ENCODE results near the gene SORCS2.

SORCS2 gene

GRCh38 chr4:7786517-7786916 lies 594.2 kb downstream of the SORCS2 start:
- no peak overlapping the region for H3K9ac ChIP-seq (ENCODE audit: insufficient read length)
- H3K4me3 ChIP-seq, result no peak overlapping the region
- H3K36me3 ChIP-seq (ENCODE audit: insufficient read depth, low read length), result no peaks in the 10 kb centered on the region
- no peaks in the 10 kb centered on the region for H3K9me3 ChIP-seq (ENCODE audit: low read depth, low read length)
- no peak overlapping the region for H3K27ac ChIP-seq
- no peak for TF ChIP-seq EZH2 (IDR thresholded peaks at IDR 0.05)
- no peak for TF ChIP-seq POLR2AphosphoS5 (IDR thresholded peaks at IDR 0.05; ENCODE audit: borderline replicate concordance, low read depth, low read length)
- TF ChIP-seq FOXP2 (optimal IDR thresholded peaks at IDR 0.05; ENCODE audit: control extremely low read depth, extremely low read length, insufficient read depth), result no peak
- DNase-seq (ENCODE audit: low read depth, low spot score), result no peak

GRCh38 chr4:7787067-7787466 lies 594.7 kb downstream of the SORCS2 start:
- no peak for TF ChIP-seq EZH2 (IDR thresholded peaks at IDR 0.05)
- TF ChIP-seq FOXP2 (optimal IDR thresholded peaks at IDR 0.05; ENCODE audit: control extremely low read depth, extremely low read length, insufficient read depth), result no peak
- no peak for TF ChIP-seq POLR2AphosphoS5 (IDR thresholded peaks at IDR 0.05; ENCODE audit: borderline replicate concordance, low read depth, low read length)
- no peaks in the 10 kb centered on the region for H3K36me3 ChIP-seq (ENCODE audit: insufficient read depth, low read length)
- H3K27ac ChIP-seq, result no peak overlapping the region

GRCh38 chr4:7787681-7788141 lies 595.4 kb downstream of the SORCS2 start:
- TF ChIP-seq FOXP2 (optimal IDR thresholded peaks at IDR 0.05; ENCODE audit: control extremely low read depth, extremely low read length, insufficient read depth) (no peak), POLR2AphosphoS5 (IDR thresholded peaks at IDR 0.05; ENCODE audit: borderline replicate concordance, low read depth, low read length) (no peak), EZH2 (IDR thresholded peaks at IDR 0.05) (no peak)
- no peak overlapping the region for H3K27ac ChIP-seq
- no peak overlapping the region for H3K4me3 ChIP-seq
- no peaks in the 10 kb centered on the region for H3K36me3 ChIP-seq (ENCODE audit: insufficient read depth, low read length)
- no peak overlapping the region for H3K9ac ChIP-seq (ENCODE audit: insufficient read length)
- no peak for DNase-seq (ENCODE audit: low read depth, low spot score)
- H3K9me3 ChIP-seq (ENCODE audit: low read depth, low read length), result no peaks in the 10 kb centered on the region

More at GRCh38 chr4:7787067-7787466, 594.7 kb downstream of the SORCS2 start:
- DNase-seq (ENCODE audit: low read depth, low spot score), result no peak
- Histone ChIP-seq H3K9me3 (ENCODE audit: low read depth, low read length) (no peaks in the 10 kb centered on the region), H3K9ac (ENCODE audit: insufficient read length) (no peak overlapping the region), H3K4me3 (no peak overlapping the region)

GRCh38 chr4:7788193-7788592 lies 595.9 kb downstream of the SORCS2 start:
- TF ChIP-seq POLR2AphosphoS5 (IDR thresholded peaks at IDR 0.05; ENCODE audit: borderline replicate concordance, low read depth, low read length) (no peak), FOXP2 (optimal IDR thresholded peaks at IDR 0.05; ENCODE audit: control extremely low read depth, extremely low read length, insufficient read depth) (no peak), EZH2 (IDR thresholded peaks at IDR 0.05) (no peak)
- Histone ChIP-seq H3K36me3 (ENCODE audit: insufficient read depth, low read length) (no peaks in the 10 kb centered on the region), H3K9me3 (ENCODE audit: low read depth, low read length) (no peaks in the 10 kb centered on the region), H3K9ac (ENCODE audit: insufficient read length) (no peak overlapping the region), H3K27ac (no peak overlapping the region), H3K4me3 (no peak overlapping the region)
- no peak for DNase-seq (ENCODE audit: low read depth, low spot score)

- Histone ChIP-seq H3K9me3 (ENCODE audit: low read depth, low read length) (no peaks in the 10 kb centered on the region), H3K27ac (no peak overlapping the region), H3K36me3 (ENCODE audit: insufficient read depth, low read length) (no peaks in the 10 kb centered on the region), H3K9ac (ENCODE audit: insufficient read length) (no peak overlapping the region), H3K4me3 (no peak overlapping the region)
- TF ChIP-seq FOXP2 (optimal IDR thresholded peaks at IDR 0.05; ENCODE audit: control extremely low read depth, extremely low read length, insufficient read depth) (no peak), POLR2AphosphoS5 (IDR thresholded peaks at IDR 0.05; ENCODE audit: borderline replicate concordance, low read depth, low read length) (no peak), EZH2 (IDR thresholded peaks at IDR 0.05) (no peak)
- DNase-seq (ENCODE audit: low read depth, low spot score), result no peak
These were observed 596.5 kb downstream of the SORCS2 start for GRCh38 chr4:7788694-7789425.

GRCh38 chr4:7790023-7790422 lies 597.7 kb downstream of the SORCS2 start:
- Histone ChIP-seq H3K9me3 (ENCODE audit: low read depth, low read length) (no peaks in the 10 kb centered on the region), H3K4me3 (no peak overlapping the region), H3K9ac (ENCODE audit: insufficient read length) (no peak overlapping the region), H3K27ac (no peak overlapping the region), H3K36me3 (ENCODE audit: insufficient read depth, low read length) (no peaks in the 10 kb centered on the region)
- no peak for TF ChIP-seq POLR2AphosphoS5 (IDR thresholded peaks at IDR 0.05; ENCODE audit: borderline replicate concordance, low read depth, low read length)
- no peak for TF ChIP-seq EZH2 (IDR thresholded peaks at IDR 0.05)
- no peak for TF ChIP-seq FOXP2 (optimal IDR thresholded peaks at IDR 0.05; ENCODE audit: control extremely low read depth, extremely low read length, insufficient read depth)
- DNase-seq (ENCODE audit: low read depth, low spot score), result no peak

GRCh38 chr4:7790999-7791398 lies 598.7 kb downstream of the SORCS2 start:
- H3K36me3 ChIP-seq (ENCODE audit: insufficient read depth, low read length), result no peaks in the 10 kb centered on the region
- H3K27ac ChIP-seq, result no peak overlapping the region
- no peak for TF ChIP-seq POLR2AphosphoS5 (IDR thresholded peaks at IDR 0.05; ENCODE audit: borderline replicate concordance, low read depth, low read length)
- no peak for TF ChIP-seq FOXP2 (optimal IDR thresholded peaks at IDR 0.05; ENCODE audit: control extremely low read depth, extremely low read length, insufficient read depth)
- no peak for TF ChIP-seq EZH2 (IDR thresholded peaks at IDR 0.05)
- no peak overlapping the region for H3K9ac ChIP-seq (ENCODE audit: insufficient read length)
- no peak for DNase-seq (ENCODE audit: low read depth, low spot score)
- no peak overlapping the region for H3K4me3 ChIP-seq
- H3K9me3 ChIP-seq (ENCODE audit: low read depth, low read length), result no peaks in the 10 kb centered on the region

All from SK-N-MC (cell line).